HG03354 (cell line): Measurements from ENCODE around the gene CYTH4.

Source experiments
- ATAC-seq: cut with Tn5 transposase; IDR thresholded peaks from one replicate; pipeline ENCODE4 v1.9.1; 2021; ENCODE audit warnings: mild to moderate bottlenecking; ENCODE audit not compliant: unreplicated experiment, poor library complexity, severe bottlenecking

Gene CYTH4

DNA sequence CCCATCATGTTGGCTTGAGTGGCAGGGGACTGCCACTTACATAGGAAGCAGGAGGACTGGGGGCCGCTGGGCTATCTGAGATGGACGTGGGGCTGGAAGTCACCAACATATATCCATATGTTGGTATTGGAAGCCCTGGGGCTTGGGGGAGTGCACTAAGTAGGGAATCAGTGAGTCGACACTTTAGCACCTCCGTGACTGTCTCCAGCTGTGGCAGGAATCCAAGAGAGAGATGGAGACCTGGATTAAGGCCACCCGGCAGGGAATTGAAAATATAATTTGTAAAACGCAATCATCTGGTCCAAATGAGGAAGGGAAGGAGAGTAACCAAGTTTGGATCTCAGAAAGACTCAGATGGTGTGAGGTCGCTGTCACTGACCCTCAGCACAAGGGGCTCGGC, 76.6 kb downstream of the CYTH4 start:
- ATAC-seq, result no peak

DNA sequence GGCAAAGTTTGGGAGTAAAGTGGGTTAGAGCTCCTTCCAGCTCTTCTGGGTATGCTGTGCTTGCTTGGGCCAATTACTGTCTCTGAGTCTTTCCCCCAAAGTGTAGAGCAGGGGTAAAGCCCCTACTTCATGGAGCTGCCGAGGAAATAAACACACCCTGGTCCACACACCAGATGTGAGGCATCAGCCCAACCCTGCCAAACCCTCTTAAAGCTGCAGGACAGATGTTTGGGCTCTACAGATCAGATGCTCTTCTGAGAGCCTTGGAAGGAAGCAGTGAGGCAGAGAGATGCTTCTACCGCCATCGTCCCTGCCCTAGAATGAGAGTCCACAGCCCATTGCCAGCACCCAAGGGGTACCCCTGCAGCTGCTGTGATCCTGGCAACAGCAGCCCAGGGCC, 80.3 kb downstream of the CYTH4 start:
- no peak for ATAC-seq

DNA sequence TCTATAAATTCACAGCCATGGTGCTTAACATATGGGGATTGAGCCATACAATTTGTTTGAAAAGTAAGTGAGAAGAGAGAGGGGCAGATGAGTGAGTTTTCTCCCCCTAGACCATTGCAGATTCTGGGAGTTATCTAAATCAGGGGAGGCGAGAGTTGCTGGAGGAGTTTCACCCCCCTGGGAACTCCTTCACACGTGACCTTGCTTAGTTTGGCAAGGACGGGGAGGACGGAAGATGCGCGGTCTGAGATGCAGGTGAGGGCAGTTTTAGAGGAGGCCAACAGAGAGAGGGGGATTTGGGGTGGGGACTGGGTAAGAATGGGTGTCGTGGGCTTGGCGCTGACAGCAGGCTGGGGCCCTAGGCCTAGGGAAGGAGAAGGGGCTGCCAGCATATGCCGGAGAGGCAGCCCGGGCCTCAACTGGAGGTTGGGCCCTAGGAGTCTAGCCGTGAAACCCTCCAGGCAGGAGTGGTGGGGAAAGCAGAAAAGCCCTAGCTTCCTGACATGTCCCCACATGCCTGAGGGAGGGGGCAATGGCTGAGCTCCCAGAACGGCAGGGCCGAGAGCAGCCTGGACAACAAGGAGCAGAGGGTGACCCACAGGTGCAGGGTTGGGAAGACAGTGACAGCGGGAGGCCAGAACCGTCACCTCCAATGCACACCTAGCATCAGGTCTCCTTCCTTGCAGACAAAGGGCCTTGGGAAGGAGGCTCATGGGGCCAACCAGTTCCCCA, 81.1 kb downstream of the CYTH4 start:
- ATAC-seq, result no peak
